Fibroblast of the aortic adventitia (primary cell): ENCODE measurements around the gene CNTLN. TPM values are rescaled to one million over a fixed set of nuclear protein-coding genes. Genes with fewer than 3 reads are reported as not detected.
"Not testable (repeated sequence)": the region's sequence is repeated elsewhere in the genome, so short reads cannot be mapped to it uniquely, and the experiment has no call there.

Experiments
- DNase-seq: peaks from one replicate; pipeline ENCODE4 v3.0.0-alpha.2; 2010; ENCODE audit warnings: low read depth
- H3K4me3 ChIP-seq: 2 replicates; pipeline ENCODE4 v1.5.1; 2011; ENCODE audit warnings: low read depth, mild to moderate bottlenecking, control low read depth, low read length, moderate library complexity
- total RNA-seq: library from RNA; depleted of rRNA; stranded (reverse); fragments of >200 nt; gene quantifications from 2 replicates; pipeline ENCODE4 v1.2.3, GENCODE V29; 2012; ENCODE audit warnings: low replicate concordance
- TF ChIP-seq, protein P1 (sequence below): IDR thresholded peaks from 2 replicates; pipeline ENCODE4 v1.5.1; 2011; ENCODE audit warnings: mild to moderate bottlenecking, low read length, control low read depth, inconsistent platforms; ENCODE audit not compliant: insufficient read depth

CNTLN gene
- total RNA-seq, 1 donor: 27.2 TPM

DNA sequence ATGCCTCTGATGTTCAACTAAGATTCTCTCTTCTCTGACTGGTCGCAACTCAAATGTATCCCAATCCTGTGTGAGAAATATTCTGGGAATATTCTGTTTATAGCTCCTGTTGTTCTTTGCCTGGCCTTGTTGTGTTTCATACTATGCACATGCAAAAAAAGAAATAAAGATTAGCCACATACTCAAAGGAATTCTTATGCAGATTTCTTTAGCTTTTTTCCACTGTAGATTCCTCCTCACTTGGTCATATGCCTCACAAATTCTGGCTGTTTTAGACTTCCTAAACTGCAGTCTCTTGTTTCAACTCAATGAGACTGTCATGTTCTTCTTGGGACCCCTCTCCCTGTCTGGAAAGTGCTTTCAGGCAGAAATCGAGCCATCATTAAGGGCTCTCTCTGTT, 226.5 kb downstream of the CNTLN start:
- no peak for DNase-seq
- no peak overlapping the region for H3K4me3 ChIP-seq
- TF ChIP-seq, protein P1, sequence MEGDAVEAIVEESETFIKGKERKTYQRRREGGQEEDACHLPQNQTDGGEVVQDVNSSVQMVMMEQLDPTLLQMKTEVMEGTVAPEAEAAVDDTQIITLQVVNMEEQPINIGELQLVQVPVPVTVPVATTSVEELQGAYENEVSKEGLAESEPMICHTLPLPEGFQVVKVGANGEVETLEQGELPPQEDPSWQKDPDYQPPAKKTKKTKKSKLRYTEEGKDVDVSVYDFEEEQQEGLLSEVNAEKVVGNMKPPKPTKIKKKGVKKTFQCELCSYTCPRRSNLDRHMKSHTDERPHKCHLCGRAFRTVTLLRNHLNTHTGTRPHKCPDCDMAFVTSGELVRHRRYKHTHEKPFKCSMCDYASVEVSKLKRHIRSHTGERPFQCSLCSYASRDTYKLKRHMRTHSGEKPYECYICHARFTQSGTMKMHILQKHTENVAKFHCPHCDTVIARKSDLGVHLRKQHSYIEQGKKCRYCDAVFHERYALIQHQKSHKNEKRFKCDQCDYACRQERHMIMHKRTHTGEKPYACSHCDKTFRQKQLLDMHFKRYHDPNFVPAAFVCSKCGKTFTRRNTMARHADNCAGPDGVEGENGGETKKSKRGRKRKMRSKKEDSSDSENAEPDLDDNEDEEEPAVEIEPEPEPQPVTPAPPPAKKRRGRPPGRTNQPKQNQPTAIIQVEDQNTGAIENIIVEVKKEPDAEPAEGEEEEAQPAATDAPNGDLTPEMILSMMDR: no peak

DNA sequence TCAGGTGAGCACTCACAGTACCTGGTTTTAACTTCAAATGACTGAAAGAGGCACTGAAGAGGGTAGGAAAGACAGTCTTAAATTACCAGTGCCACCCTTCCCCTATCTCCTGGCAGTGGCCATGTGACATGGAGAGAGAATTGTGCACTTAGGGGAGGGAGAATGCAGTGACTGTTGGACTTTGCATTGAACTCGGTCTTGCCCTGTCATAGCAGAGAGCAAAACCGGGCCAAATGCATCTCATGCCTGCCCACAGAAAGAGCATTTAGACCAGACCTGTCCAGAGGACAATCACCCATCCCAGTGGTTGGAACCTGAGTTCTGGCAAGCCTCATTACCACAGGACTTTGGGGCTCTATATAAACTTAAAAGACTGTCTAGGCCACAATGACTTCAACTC, 232.2 kb downstream of the CNTLN start:
- H3K4me3 ChIP-seq: no peak overlapping the region
- DNase-seq: no peak
- TF ChIP-seq, protein P1: no peak

DNA sequence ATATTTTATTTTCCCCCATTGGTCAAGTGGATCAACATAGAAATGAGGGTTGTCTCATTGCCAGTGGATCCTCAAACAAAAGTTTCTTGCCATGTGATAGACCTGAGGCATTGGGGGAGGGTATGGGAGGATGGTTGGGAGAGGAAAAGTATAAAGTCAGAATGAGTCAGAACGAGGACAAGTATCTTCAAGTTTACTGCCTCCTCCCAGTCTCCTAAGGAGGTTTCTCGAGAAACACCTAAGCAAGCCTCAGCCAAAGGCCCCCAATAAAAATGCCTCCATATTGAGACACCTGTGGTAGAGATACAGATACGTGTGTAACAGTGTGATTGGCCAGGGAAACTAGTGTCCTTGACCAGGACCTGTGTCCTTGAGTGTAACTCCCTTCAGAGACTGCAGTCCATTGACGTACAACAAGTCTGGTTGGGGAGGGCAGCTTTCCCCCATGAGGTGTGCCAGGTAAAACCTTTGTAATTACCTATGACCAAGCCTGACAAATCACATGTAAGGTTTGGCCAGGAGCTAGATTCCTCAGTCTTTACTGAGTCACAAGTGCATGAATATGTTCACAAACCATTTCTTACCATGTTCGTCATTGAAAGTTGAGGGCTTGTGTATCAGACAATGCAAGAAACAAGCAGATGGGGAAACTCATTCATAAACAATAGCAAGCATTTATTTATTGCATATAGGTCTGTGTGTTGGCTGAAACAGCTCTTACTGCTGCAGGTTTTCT, 245.5 kb downstream of the CNTLN start:
- TF ChIP-seq, protein P1: no peak
- DNase-seq: no peak
- H3K4me3 ChIP-seq: no peak overlapping the region

DNA sequence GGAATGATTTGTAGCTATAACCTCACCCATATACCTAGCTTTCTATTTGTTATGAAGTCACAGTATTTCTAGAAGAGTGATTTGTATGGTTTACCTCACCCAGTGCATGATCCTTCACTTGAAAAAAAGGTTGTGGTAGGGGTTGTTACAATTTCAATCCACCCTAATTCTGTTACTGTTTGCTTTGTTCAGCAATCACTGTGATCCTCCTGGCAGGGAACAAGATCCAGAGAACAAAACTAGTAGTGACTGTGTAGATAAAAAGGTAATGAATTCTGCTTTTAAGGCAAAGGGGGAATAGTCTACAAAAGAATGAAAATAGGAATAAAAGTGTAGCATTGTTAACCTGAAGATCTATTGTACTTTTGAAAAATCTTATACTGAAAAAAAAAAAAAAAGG, 252.7 kb downstream of the CNTLN start:
- no peak overlapping the region for H3K4me3 ChIP-seq
- TF ChIP-seq, protein P1: no peak
- DNase-seq: no peak

DNA sequence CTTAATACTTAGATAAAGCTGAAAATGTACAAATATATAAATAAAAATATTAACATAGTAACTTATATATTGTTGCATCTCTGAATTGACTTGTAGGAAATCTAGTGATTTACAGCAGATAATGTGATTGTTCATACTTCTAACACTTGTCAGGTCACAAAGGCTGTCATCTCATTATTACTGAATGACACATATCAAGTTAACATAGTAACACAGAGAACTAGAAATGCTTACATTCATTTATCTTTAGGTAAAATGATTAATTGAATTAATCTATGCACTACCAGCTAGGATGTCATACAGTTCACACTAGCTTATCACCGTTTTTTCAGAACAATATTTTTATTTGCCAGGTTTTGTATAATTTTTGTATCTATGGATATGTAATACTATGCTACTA, 254.2 kb downstream of the CNTLN start:
- DNase-seq: no peak
- TF ChIP-seq, protein P1: no peak
- H3K4me3 ChIP-seq: no peak overlapping the region

DNA sequence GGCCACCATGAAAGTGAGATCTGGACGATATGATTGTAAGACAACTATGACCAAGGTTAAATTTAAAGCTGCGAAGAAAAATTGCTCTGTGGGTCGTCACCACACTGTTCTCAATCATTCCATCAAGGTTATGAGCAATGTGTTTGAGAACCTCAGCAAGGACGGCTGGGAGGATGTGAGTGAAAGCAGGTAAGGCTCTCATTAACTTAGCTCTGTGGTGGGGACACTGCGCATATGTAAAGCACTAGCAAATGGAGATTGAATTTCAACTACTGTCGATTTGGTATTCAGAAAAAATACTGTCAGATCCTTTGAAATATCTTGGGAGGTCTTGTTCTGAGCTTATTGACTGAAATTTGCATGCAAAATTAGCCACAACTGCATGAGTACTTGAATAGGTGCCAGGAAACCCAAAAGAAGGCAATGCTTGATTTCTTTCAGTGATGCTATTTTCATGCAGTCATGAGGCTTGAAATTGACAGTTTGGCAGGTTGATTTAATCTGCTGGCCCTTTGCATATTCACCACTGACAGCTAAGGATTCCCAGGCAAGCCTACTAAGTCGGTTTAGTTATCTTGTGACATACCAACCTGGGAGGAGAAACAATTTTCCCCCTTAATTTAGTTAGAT, 260.2 kb downstream of the CNTLN start:
- no peak for DNase-seq
- H3K4me3 ChIP-seq: no peak overlapping the region
- TF ChIP-seq, protein P1: no peak

DNA sequence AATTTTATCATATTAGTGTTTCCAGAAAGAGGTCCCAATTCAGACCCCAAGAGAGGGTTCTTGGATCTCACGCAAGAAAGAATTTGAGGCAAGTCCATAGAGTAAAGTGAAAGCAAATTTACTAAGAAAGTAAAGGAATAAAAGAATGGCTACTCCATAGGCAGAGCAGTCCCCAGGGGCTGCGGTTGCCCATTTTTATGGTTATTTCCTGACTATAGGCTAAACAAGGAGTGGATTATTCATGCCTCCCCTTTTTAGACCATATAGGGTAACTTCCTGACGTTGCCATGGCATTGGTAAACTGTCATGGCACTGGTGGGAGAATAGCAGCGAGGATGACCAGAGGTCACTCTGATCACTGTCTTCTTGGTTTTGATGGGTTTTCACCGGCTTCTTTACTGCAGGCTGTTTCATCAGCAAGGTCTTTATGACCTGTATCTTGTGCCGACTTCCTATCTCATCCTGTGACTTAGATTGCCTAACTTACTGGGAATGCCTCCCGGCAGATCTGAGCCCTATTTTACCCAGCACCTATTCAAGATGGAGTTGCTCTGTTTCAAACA, 262.4 kb downstream of the CNTLN start:
- not testable (repeated sequence) for H3K4me3 ChIP-seq, DNase-seq
